ENCODE measurements around the gene PRDM1.

Gene PRDM1

DNA sequence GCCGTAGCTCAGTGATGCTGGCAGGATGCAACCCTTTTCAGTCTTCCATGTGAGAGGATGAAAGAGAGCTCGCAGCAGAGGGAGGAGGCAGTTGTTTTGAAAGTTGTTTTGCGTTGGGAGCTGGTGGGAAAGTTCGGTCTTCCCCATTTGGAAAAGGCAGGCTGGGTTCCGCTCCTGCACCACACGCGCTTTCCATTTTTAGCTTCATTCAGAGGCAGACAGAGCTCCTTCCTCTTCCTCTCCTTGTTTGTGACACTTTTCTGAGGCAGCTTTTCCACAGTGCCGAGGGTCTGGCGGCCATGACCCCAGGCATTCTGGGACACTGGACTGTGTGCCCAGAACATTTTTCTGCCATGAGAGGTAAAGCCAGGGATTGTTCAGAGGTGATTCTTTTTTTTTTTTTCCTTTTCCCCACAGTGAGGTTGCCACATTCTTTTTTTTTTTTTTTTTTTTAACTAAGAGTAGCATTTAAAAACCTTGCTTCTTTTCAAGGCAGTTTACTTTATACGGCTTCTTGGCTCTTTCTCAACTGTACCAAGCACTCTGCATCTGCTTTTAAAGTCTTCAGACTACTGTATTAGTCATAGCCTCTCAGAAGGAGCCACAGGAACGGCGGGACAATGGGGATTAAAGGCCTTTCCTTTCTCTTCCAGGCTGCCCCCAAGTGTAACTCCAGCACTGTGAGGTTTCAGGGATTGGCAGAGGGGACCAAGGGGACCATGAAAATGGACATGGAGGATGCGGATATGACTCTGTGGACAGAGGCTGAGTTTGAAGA, 1.6 kb downstream of the PRDM1 start:
- H3K4me1 ChIP-seq (ENCODE audit: insufficient read depth, insufficient read length), result peaks cover 3% of the 10 kb centered on the region
- peaks cover 5% of the 10 kb centered on the region for H3K27me3 ChIP-seq (ENCODE audit: insufficient read depth, insufficient read length)
- H3K9ac ChIP-seq (ENCODE audit: insufficient read length, low read depth), result peak overlapping the region; percentile 54
- H3K36me3 ChIP-seq (ENCODE audit: insufficient read depth, insufficient read length, low read length), result no peaks in the 10 kb centered on the region
- no peaks in the 10 kb centered on the region for H3K9me3 ChIP-seq (ENCODE audit: insufficient read depth, low read length)
- H3K4me3 ChIP-seq (ENCODE audit: insufficient read length, low read depth), result peak overlapping the region; percentile 18
- peak; percentile 36 for DNase-seq (ENCODE audit: low read depth, low spot score)
- no peak for TF ChIP-seq SUZ12 (IDR thresholded peaks at IDR 0.05; ENCODE audit: extremely low read depth, insufficient read depth, insufficient read length)
- no peak for TF ChIP-seq ZNF274 (IDR thresholded peaks at IDR 0.05; ENCODE audit: low read depth, low read length)
- TF ChIP-seq YY1 (IDR thresholded peaks at IDR 0.05; ENCODE audit: insufficient read depth, insufficient read length), result no peak

DNA sequence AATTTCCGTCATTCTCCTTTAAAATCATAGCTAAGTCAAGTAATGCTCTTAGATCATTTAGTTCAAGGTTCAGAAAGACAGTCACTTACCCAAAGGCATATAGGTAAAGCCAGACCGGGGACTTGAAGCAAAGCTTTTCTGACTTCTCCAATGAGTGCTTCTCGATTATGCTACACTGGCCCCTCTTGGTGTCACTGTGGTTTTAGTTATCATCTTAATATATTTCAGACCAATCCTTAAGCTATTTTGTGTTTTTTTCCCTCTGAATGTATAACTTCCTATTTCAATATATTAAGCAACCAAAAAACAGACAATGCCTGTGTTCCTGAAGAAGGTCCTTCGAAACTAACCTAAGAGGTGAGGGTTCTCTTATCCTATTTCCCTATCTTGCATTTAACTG, 3.9 kb downstream of the PRDM1 start:
- Histone ChIP-seq H3K4me3 (ENCODE audit: insufficient read length, low read depth) (no peak overlapping the region), H3K9ac (ENCODE audit: insufficient read length, low read depth) (no peak overlapping the region), H3K27me3 (ENCODE audit: insufficient read depth, insufficient read length) (peaks cover 5% of the 10 kb centered on the region), H3K9me3 (ENCODE audit: insufficient read depth, low read length) (no peaks in the 10 kb centered on the region), H3K4me1 (ENCODE audit: insufficient read depth, insufficient read length) (peaks cover 3% of the 10 kb centered on the region), H3K36me3 (ENCODE audit: insufficient read depth, insufficient read length, low read length) (no peaks in the 10 kb centered on the region)
- DNase-seq (ENCODE audit: low read depth, low spot score), result no peak
- TF ChIP-seq YY1 (IDR thresholded peaks at IDR 0.05; ENCODE audit: insufficient read depth, insufficient read length) (no peak), SUZ12 (IDR thresholded peaks at IDR 0.05; ENCODE audit: extremely low read depth, insufficient read depth, insufficient read length) (no peak), ZNF274 (IDR thresholded peaks at IDR 0.05; ENCODE audit: low read depth, low read length) (no peak)

DNA sequence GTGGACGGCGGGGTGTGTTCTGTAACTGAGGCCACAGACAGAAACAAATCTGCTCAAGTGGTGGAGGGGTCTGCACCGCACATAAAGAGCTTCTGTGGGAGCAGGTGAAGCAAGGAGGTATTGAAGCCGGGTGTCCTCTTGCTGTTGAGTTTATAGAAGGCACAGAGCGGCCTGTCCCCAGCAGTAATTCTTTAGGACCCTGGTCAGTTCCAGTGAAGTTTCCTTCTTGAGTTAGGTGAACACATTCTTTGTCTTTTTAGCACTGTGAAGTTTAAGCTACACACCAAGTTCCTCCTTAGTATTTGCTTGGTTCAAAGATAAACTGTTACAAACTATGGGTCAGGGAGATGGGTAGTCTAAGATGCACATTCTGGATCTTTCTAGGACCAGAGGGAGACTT, 6.1 kb downstream of the PRDM1 start:
- peaks cover 3% of the 10 kb centered on the region for H3K4me1 ChIP-seq (ENCODE audit: insufficient read depth, insufficient read length)
- DNase-seq (ENCODE audit: low read depth, low spot score), result no peak
- no peaks in the 10 kb centered on the region for H3K9me3 ChIP-seq (ENCODE audit: insufficient read depth, low read length)
- H3K36me3 ChIP-seq (ENCODE audit: insufficient read depth, insufficient read length, low read length), result no peaks in the 10 kb centered on the region
- no peaks in the 10 kb centered on the region for H3K27me3 ChIP-seq (ENCODE audit: insufficient read depth, insufficient read length)
- H3K4me3 ChIP-seq (ENCODE audit: insufficient read length, low read depth), result no peak overlapping the region
- H3K9ac ChIP-seq (ENCODE audit: insufficient read length, low read depth), result no peak overlapping the region
- TF ChIP-seq ZNF274 (IDR thresholded peaks at IDR 0.05; ENCODE audit: low read depth, low read length), result no peak
- TF ChIP-seq YY1 (IDR thresholded peaks at IDR 0.05; ENCODE audit: insufficient read depth, insufficient read length), result no peak
- no peak for TF ChIP-seq SUZ12 (IDR thresholded peaks at IDR 0.05; ENCODE audit: extremely low read depth, insufficient read depth, insufficient read length)

DNA sequence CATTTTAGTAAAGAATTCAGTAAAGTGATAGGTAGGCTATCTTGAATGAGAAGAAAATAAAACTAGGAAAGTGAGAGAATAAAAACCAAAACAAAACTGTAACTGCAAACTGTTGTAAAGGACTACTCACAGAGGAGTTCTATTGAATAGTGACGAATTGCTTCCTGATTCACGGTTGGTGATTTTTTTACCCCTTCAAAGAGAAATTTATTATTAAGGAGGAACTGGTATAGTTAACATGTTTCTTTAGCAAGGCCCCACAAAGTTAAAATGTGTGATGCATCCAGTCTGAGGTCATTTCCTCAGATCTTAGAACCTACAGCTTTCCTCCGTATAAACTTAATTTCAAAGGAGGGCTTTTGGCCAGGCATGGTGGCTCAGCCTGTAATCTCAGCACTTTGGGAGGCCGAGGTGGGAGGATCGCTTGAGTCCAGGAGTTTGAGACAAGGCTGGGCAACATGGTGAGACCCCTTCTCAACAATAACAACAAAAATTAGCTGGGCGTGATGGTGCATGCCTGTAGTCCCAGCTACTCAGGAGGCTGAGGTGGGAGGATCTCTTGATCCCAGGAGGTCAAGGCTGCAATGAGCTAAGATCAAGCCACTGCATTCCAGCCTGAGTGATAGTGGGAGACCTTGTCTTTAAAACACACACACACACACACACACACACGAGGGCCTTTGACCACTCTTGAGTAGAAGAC, 8.3 kb downstream of the PRDM1 start:
- TF ChIP-seq SUZ12 (IDR thresholded peaks at IDR 0.05; ENCODE audit: extremely low read depth, insufficient read depth, insufficient read length) (no peak), ZNF274 (IDR thresholded peaks at IDR 0.05; ENCODE audit: low read depth, low read length) (no peak), YY1 (IDR thresholded peaks at IDR 0.05; ENCODE audit: insufficient read depth, insufficient read length) (no peak)
- Histone ChIP-seq H3K9me3 (ENCODE audit: insufficient read depth, low read length) (no peaks in the 10 kb centered on the region), H3K9ac (ENCODE audit: insufficient read length, low read depth) (no peak overlapping the region), H3K4me1 (ENCODE audit: insufficient read depth, insufficient read length) (no peaks in the 10 kb centered on the region), H3K27me3 (ENCODE audit: insufficient read depth, insufficient read length) (no peaks in the 10 kb centered on the region), H3K4me3 (ENCODE audit: insufficient read length, low read depth) (no peak overlapping the region), H3K36me3 (ENCODE audit: insufficient read depth, insufficient read length, low read length) (no peaks in the 10 kb centered on the region)
- DNase-seq (ENCODE audit: low read depth, low spot score), result no peak

- DNase-seq (ENCODE audit: low read depth, low spot score), result no peak
- Histone ChIP-seq H3K4me3 (ENCODE audit: insufficient read length, low read depth) (no peak overlapping the region), H3K9me3 (ENCODE audit: insufficient read depth, low read length) (no peaks in the 10 kb centered on the region), H3K9ac (ENCODE audit: insufficient read length, low read depth) (no peak overlapping the region), H3K27me3 (ENCODE audit: insufficient read depth, insufficient read length) (no peaks in the 10 kb centered on the region), H3K36me3 (ENCODE audit: insufficient read depth, insufficient read length, low read length) (no peaks in the 10 kb centered on the region), H3K4me1 (ENCODE audit: insufficient read depth, insufficient read length) (no peaks in the 10 kb centered on the region)
- TF ChIP-seq ZNF274 (IDR thresholded peaks at IDR 0.05; ENCODE audit: low read depth, low read length) (no peak), YY1 (IDR thresholded peaks at IDR 0.05; ENCODE audit: insufficient read depth, insufficient read length) (no peak), SUZ12 (IDR thresholded peaks at IDR 0.05; ENCODE audit: extremely low read depth, insufficient read depth, insufficient read length) (no peak)
Measured at GRCh38 chr6:106094964-106095335, 8.8 kb downstream of the PRDM1 start.

DNA sequence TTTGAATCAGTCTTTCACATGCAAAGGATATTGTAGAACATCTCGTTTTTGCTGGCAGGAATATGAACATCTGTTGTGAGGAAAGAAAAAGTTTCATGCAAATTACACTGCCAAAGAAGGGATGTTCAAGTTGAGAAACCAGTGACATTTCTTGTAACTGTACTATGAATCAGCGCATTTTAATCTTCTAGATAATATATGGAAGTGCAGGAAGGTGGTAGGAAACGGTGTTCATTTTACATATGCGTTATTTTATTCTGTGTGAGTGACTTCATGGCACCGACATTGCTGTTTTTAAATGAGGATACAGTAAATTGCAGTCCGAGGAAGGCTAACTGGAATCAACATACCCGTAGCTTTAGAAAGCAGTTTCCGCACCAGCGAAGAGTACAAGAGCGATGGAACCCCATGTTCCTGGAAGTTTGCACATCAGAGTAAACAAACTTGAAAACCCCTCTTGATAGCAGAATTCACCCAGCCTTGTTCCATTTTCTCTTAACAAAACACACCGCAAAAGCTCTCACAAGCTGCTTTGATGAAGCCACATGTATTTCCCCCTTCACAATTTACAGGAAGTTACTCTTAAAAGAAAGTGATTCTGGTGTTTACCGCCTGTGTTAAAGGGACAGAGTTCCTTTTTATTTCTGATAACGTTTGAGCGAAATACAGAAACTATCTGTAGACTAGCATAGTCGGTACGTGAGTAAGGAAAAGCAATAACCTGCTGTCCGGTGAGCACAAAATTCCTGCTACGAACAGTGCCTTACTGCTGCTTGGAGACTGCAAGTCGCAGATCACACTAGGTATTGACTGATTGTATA, 11.5 kb downstream of the PRDM1 start:
- Histone ChIP-seq H3K4me1 (ENCODE audit: insufficient read depth, insufficient read length) (no peaks in the 10 kb centered on the region), H3K36me3 (ENCODE audit: insufficient read depth, insufficient read length, low read length) (no peaks in the 10 kb centered on the region), H3K9ac (ENCODE audit: insufficient read length, low read depth) (no peak overlapping the region), H3K9me3 (ENCODE audit: insufficient read depth, low read length) (no peaks in the 10 kb centered on the region), H3K4me3 (ENCODE audit: insufficient read length, low read depth) (no peak overlapping the region), H3K27me3 (ENCODE audit: insufficient read depth, insufficient read length) (no peaks in the 10 kb centered on the region)
- TF ChIP-seq SUZ12 (IDR thresholded peaks at IDR 0.05; ENCODE audit: extremely low read depth, insufficient read depth, insufficient read length) (no peak), ZNF274 (IDR thresholded peaks at IDR 0.05; ENCODE audit: low read depth, low read length) (no peak), YY1 (IDR thresholded peaks at IDR 0.05; ENCODE audit: insufficient read depth, insufficient read length) (no peak)
- no peak for DNase-seq (ENCODE audit: low read depth, low spot score)

Measured in NT2/D1 (cell line).